PC-3 (cell line): ENCODE data around the gene EHD4.

Experiments used
- EZH2 ChIP-seq: fragments of 300-600 bp; sonication (generic); IDR thresholded peaks from one replicate; pipeline ENCODE4 v1.6.1; 2017; ENCODE audit warnings: antibody characterized with exemption, mild to moderate bottlenecking, low read length; ENCODE audit not compliant: unreplicated experiment
- EZH2phosphoT487 ChIP-seq: fragments of 300-600 bp; sonication (generic); IDR thresholded peaks from 2 replicates; pipeline ENCODE4 v1.6.1; 2018; ENCODE audit warnings: mild to moderate bottlenecking, antibody characterized with exemption, low read length, borderline replicate concordance
- TF ChIP-seq, protein P1 (sequence below): fragments of 300-600 bp; sonication (generic); conservative IDR thresholded peaks from 2 replicates; pipeline ENCODE4 v1.5.1; 2017; ENCODE audit warnings: antibody characterized with exemption, low read depth, mild to moderate bottlenecking, low read length

DNA sequence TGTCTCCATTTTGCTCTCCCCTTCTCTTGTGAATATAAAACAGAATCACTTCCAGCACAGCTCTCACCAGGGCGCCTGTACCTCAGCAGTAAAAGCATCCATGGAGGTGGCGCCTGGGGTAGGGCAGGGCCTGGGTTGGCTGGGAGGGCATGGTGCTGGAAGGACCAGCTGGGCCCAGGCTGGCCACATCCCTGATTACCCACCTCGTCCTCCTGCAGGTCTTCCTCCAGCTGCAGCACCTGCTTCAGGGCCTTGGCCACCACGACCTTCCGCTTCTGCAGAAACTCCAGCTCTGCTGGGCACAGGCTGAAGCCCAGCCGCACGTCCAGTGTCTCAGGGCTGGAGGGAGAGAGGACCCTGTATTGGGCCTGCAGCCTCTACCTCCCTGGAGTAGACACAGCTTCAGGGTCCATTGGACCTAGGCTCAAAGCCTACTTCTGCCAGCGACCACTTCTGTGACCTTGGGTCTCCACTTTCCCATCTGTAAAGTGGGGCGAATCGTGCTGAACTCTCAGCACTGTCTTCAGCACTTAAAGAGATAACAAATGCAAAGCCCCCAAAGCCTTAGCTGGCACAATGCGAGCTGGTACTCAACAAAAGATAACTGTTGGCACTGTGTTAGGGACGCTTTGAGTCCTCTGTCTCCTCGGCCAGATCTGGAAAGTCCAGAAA is 24.7 kb upstream of the EHD4 start:
- no peak for TF ChIP-seq EZH2phosphoT487
- TF ChIP-seq, protein P1, sequence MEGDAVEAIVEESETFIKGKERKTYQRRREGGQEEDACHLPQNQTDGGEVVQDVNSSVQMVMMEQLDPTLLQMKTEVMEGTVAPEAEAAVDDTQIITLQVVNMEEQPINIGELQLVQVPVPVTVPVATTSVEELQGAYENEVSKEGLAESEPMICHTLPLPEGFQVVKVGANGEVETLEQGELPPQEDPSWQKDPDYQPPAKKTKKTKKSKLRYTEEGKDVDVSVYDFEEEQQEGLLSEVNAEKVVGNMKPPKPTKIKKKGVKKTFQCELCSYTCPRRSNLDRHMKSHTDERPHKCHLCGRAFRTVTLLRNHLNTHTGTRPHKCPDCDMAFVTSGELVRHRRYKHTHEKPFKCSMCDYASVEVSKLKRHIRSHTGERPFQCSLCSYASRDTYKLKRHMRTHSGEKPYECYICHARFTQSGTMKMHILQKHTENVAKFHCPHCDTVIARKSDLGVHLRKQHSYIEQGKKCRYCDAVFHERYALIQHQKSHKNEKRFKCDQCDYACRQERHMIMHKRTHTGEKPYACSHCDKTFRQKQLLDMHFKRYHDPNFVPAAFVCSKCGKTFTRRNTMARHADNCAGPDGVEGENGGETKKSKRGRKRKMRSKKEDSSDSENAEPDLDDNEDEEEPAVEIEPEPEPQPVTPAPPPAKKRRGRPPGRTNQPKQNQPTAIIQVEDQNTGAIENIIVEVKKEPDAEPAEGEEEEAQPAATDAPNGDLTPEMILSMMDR = no peak
- TF ChIP-seq EZH2 = no peak
